ENCODE results near the gene ABT1.

Gene ABT1

GRCh38 chr6:26575494-26575939 is 21.2 kb upstream of the ABT1 start:
- DNase-seq = peak; percentile 71

DNA sequence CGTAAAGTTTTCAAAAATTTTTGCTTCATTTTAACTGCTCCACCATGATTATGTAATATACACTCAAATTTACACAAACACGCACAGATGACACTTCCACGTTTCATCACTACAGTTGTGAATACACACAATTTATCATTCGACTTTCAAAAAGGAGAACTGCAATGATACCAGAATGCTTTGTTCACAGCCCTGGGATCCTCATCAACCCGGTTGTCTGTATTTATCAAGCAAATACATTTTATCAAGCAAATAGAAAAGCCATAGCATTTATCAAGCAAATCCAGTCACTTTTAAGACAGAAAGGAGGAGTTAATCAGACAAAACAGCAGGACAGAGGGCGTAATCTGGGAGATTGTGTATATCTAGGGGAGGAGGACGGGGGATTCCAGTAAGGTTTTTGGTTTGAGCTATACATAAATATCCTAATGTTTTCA is 20.3 kb upstream of the ABT1 start:
- no peak for DNase-seq

DNA sequence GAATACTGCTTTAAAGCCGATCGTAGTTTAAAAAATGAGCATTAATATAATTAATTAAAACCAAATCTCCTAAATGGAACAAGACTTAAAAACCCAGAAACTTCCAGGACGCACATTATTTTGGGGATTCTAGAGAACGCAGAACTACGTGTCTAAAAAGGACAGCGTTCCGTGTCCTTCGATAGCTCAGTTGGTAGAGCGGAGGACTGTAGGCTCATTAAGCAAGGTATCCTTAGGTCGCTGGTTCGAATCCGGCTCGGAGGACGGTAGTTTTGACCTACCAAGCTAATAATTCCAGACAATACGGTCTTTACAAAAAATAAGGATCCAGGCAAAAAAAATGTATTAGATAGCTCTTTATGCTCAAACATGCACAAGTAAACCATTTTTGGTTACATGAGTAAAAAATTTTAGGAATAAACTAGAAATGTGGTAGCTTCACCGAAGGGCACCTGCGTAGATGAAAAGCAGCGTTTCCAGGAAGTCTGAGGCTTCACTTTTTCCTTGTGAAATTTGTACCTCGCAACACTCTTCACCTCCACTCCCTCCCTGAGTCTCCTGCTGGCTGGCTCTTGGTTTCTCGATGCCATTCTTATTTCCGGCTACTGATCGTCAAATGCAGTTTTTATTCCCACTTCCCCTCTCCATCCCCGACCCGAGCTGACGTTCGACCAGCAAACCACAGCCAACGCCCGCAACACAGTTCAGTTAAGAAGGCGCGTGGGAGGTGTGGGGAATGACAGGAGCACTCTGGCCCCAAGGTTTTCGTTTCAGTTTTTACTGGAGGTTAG is 19.6 kb upstream of the ABT1 start:
- DNase-seq = peak; percentile 90

DNA sequence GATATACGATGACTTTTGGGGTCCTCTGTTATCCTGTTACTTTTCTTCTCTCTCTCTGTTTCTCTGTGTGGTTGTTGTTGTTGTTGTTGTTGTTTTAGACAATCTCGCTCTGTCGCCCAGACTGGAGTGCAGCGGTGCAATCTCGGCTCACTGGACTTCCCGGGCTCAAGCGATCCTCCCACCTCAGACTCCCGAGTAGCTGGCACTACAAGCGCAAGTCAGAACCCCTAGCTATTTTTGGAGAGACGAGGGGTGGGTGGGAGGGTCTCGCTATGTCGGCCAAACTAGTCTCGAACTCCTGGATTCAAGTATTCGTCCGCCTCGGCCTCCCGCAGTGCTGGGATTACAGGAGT is 19.1 kb upstream of the ABT1 start:
- no peak for DNase-seq

DNA sequence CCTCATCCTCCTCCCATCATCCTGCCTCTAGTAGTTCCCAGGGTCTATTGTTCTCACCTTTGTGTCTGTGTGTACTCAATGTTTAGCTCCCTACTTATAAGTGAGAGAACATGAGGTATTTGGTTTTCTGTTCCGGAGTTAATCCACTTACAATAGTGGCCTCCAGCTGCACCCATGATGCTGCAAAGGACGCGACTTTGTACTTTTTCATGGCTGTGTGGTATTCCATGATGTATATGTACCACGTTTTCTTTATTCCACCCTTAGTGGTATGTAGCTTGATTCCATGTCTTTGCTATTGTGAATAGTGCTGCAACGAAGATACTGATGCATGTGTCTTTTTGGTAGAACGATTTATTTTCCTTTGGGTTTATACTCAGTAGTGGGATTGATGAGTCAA is 18.5 kb upstream of the ABT1 start:
- no peak for DNase-seq

GRCh38 chr6:26578741-26579140 is 18.0 kb upstream of the ABT1 start:
- DNase-seq = no peak

DNA sequence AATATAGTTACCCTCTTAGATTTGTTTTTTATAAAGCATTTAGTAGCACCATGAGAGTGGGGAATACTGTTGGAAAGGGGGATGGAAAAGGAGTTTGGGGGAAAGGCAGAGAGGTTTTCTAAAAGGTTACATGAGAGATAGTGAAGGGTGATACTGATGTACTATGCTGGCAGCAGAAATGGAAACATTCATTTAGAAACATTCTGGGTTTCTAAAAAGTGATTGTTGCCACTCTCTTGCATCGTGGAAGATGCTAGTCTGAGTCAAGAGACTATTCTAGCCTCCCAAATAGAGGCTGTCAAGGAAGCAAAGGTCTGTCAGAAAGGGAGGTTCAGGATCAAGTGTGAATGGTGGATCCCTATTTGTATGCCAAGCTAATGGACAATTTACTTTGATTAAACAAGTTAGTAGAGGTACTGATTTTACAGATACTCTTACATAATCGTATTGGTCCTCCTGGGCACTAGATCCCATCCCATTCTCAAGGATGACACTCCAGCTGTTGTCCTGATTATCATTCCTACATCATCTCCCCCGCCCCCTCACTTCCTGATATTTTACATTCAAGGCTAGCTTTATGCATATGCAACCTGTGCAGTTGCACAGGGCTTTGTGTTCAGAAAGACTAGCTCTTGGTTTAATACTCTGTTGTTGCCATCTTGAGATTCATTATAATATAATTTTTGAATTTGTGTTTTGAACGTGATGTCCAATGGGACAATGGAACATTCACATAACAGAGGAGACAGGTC is 15.4 kb upstream of the ABT1 start:
- DNase-seq = no peak

DNA sequence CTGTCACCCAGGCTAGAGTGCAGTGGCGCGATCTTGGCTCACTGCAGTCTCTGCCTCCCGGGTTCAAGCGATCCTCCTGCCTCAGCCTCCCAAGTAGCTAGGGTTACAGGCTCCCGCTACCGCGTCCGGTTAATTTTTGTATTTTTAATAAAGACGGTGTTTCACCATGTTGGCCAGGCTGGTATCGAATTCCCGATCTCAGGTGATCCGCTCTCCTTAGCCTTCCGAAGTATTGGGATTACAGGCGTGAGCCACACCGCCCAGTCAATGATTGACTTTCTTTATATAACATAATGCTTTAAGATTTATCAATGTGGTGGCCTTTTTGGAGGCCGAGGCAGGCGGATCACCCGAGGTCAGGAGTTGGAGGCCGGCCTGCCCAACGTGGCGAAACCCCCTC is 7.8 kb upstream of the ABT1 start:
- DNase-seq = no peak

DNA sequence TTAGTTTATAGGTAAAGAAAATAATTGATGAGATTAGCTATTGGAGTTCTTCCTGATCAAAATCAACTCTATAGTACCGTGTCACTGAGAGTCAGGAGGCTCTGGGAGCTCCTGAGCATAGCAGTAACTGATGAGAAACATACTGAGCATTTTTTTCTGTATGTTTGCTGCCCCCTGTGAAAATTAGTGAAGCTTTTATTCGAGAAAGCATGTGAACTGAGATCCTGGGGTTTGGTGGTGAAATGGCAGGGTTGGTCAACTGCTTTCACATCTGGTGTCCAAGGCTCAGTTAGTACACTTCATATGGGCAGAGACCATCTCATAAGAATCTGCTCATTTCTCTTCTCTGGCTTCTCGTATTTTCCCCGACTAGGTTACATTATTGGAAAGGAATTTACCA is 4.1 kb upstream of the ABT1 start:
- DNase-seq = peak; percentile 23

- no peak for DNase-seq
Observed at GRCh38 chr6:26593278-26594130, 3.2 kb upstream of the ABT1 start.

DNA sequence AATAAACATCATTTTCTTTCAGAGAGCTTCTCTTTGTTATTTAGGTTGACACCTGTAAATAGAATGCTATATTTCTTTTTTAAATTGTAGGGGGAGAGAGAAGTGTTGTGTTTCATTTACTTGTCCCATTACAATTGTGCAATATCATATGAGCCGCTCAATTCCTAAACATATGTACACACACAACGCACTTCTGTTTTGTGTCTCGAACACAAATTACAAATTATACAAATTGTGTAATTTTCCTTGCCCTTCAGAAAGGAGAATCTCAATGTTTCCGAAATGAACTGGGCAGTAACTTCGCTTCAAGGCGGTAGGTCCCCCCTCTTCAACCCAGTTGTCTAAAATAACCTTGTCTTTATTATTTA is 2.6 kb upstream of the ABT1 start:
- no peak for DNase-seq

DNA sequence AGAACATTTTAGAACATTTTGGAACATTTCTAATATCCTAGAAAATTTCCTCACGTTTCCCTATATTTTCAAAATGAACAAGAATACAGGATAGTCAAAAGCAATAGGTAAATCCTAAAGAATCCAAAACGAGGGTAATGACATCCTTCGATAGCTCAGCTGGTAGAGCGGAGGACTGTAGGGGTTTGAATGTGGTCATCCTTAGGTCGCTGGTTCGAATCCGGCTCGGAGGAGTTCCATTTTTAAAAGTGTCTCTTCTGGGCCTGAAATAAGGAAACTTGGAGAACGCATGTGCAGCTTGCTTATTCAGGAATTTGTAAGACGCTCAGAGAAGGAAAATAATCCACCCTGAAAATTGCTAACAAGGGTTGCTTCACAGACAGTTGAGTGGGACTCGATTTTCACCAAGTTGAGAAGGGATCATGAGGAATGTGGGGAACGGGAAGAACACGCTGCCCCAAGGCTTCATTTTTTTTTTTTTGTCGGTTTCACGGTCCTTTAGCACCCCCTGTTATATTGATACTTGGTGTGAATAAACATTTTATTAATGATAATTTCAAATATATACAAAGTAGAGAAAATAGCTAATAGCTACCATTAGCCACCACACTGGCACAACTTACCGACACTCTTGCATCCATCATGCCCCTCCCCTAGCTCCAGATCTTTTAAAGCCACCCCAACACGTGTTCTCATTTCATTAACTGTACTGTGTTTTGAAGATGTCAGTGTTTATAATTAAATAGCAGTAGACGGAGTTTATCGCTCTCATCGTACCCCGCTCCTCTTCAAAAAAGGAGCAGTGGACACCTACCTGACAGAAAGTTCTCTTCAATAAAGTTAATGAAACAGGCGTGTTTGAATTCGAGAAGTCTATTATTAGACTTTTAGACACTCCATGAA is 1.8 kb upstream of the ABT1 start:
- peak; percentile 87 for DNase-seq

- DNase-seq = peak; percentile 92
Observed at GRCh38 chr6:26595669-26596269, 984 bp upstream of the ABT1 start.

GRCh38 chr6:26597389-26597766 is 625 bp downstream of the ABT1 start:
- no peak for DNase-seq

DNA sequence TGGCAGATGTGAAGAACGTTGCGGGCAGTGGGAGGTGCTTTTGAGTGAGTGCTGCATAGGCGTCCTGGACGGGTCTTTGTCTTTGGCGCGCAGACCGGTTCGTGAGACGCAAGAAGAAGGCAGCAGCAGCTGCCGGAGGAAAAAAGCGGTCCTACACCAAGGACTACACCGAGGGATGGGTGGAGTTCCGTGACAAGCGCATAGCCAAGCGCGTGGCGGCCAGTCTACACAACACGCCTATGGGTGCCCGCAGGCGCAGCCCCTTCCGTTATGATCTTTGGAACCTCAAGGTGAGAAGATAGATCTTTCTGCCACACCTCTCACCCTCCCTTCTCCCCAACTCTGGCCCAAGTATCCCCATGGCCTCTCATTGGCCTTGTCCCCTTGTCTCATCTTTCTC is 1.1 kb downstream of the ABT1 start:
- DNase-seq = no peak

- DNase-seq = no peak
Observed at GRCh38 chr6:26598267-26598666, 1.5 kb downstream of the ABT1 start.

DNA sequence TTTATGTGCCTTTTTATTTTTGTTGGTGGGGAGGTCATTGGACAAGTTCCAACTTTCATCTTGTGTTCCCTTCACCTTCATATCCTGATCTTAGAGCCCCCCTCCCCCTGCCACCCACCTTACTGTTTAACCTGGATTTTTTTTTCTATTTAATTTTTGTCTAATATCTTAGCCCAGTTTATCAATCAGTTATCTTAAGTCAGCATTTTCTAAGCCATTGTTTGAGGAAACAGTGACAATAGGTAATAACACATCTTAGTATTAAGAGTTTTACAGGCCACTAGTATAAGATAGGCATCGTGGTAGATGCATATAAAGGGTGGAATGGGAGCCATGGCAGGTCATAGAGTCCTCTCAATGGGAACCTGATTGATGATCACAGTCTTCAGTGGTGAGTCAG is 2.4 kb downstream of the ABT1 start:
- DNase-seq = no peak

- DNase-seq = no peak
Observed at GRCh38 chr6:26599591-26599990, 2.8 kb downstream of the ABT1 start.

DNA sequence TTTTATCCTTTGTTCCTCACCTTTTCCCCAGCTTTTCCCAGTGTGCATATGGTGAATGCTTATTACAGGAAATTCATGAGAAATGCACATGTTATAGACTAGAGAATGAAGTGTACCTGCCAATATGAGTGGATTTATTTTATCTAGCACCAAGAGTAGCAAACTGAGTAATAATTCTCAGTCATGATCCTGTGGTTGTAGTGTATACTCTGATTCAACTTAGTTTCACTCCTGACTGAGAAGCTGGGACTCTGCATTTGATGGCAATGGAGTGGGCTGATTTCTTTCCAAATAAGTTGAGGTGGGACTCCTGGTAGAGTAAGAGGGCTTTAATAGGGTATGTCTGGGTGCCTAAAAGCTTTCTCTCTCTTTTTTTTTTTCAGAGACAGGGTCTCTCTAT is 4.0 kb downstream of the ABT1 start:
- no peak for DNase-seq

DNA sequence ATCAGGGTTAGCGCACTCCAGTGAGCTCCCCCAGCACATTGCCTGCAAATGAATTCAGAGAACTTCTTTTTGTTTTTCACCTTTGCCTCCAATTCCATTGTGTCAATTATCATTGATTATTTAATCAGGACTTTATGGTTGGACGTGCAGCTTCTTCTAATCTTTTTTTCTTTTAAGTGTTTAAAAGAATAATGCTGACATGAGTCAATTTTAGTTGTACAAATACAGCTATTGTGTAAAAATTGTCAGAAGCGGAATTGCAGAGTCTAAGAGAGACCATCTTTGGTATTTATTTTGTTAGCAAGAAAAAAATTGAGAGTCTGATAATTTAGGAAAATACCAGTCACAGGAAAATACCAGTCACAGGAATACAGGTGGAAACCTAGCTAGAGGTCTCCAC is 5.5 kb downstream of the ABT1 start:
- DNase-seq = no peak

DNA sequence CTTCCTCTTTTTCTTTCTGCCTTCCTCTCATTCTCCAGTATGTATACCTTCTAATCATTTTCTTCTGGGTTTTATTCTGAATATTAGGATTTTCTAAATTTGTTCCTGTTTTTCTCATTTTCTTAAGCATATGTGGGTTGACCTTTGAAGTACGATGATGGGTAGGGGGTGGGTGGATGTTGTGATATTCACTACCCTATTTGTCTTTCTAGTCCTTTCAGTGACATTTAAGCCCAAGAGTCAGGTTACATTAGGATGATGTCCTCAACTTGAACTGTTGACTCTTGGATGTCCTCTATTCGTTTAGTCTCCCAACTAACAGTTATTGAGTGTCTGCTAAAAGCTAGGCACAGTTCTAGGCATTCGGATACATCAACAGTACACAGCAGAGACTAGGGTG is 7.3 kb downstream of the ABT1 start:
- no peak for DNase-seq

- DNase-seq = no peak
Observed at GRCh38 chr6:26604797-26605196, 8.0 kb downstream of the ABT1 start.
